Lung microvascular endothelial cell (primary cell): ENCODE data around the gene OR6B2. TPM values are rescaled to one million over a fixed set of nuclear protein-coding genes. Genes with fewer than 3 reads are reported as not detected.
"Not testable (repeated sequence)": the region's sequence is repeated elsewhere in the genome, so short reads cannot be mapped to it uniquely, and the experiment has no call there.

Experiments
- DNase-seq, 2 donors: peaks; one replicate each; pipeline versions ENCODE4 v3.0.0 to v3.0.0-alpha.2; 2010; ENCODE audit warnings: low read depth in 2 of 2
- total RNA-seq: library from RNA; depleted of rRNA; stranded (reverse); fragments of >200 nt; gene quantifications from 2 replicates; pipeline ENCODE4 v1.2.1, GENCODE V29; 2014

The OR6B2 gene
- total RNA-seq = not detected in 2 replicates

GRCh38 chr2:240030379-240031094 lies at the start of gene OR6B2:
TSS of gene OR6B2 (minus strand) at chr2:240030429. CDS start at chr2:240030429, 0 bp downstream.
- no peak for DNase-seq

DNA sequence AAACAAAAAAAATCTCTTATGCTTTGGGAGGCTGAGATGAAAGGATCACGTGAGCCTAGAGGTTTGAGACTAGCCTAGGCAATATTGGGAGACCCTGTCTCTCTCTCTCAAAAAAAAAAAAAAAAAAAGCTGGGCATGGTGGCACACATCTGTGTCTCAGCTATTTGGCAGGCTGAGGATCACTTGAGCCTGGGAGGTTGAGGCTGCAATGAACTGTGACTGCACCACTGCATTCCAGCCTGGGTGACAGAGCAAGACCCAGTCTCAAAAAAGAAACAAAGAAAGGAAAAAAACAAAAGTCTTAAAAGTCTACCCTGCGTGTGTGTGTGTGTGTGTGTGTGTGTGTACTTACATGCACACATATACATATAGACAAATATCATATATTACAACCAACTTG lies 48.4 kb upstream of the OR6B2 start:
- no peak for DNase-seq

- no peak for DNase-seq
Observed at GRCh38 chr2:240077442-240077841, 47.2 kb upstream of the OR6B2 start.

- DNase-seq = no peak
Observed at GRCh38 chr2:240074545-240074944, 44.3 kb upstream of the OR6B2 start.

DNA sequence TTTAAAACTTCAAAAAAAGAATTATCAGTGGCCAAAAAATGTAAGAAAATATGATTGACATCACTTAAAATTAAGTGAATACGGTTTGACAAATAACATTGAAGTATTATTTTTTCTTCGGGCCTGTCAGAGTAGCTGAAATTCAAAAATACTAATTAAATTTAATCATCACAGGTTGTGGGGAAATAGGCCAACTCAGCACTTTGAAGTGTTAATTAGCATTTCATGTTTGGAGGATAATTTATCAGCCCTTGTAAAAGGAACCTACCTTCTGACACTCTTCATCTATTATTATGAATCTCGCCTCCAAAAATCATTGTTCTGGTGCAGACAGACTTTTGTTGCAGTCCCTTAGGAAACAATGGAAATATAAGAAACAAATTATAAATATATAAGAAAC lies 40.7 kb upstream of the OR6B2 start:
- no peak for DNase-seq

DNA sequence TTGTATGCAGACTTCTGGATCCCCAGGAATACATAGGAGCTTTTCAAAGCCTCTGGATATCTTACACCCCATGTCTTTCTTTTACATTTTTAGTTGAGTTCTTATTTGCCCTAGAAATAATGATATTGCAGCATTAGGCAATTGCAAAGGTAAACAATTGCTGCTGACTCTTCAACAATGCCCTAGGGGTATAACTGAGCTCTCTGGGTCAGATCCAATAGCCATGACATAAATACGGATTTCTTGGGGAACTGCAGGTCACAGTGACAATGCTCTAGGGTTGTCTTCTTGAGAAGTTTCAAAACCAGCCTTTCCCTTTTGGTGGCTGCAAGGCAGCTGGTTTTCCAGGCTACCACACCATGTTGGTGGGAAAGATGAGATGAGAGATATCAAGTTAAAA lies 39.6 kb upstream of the OR6B2 start:
- no peak for DNase-seq

DNA sequence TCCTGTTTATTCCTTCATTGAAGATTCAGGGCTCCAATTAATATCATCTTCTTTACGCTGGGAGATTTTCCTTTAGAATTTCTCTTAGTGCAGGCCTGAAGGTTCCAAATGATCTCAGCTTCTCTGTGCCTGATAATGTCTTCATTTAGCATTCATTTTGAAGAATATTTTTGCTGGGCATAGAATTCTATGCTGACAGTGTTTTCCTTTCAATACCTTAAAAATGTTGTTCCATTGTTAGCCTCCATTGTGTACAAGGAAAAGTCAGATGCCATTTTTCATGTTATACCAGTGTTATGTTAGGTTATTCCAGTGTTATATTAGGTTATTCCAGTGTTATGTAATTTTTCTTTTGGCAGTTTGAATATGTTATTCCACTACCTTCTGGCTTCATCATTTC lies 38.0 kb upstream of the OR6B2 start:
- no peak for DNase-seq

DNA sequence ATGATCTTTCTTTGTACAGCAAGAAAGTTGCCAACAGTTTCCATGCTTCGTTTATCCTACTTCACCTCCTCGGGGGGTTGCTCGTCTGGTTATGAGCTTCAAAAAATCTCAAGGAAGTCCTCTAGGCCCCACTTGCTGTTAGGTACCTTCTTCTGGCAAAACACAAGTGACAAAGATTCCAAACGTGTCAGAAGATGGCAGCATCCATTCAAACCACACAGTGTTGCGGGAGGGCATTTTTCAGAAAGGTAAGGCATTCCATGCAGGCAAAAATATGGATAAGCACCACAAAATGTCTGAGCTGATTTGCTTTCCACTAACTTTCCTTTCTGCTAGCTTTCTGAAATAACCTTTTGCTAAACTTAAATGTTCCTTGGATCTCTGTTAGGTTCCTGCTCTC lies 36.3 kb upstream of the OR6B2 start:
- DNase-seq = no peak

DNA sequence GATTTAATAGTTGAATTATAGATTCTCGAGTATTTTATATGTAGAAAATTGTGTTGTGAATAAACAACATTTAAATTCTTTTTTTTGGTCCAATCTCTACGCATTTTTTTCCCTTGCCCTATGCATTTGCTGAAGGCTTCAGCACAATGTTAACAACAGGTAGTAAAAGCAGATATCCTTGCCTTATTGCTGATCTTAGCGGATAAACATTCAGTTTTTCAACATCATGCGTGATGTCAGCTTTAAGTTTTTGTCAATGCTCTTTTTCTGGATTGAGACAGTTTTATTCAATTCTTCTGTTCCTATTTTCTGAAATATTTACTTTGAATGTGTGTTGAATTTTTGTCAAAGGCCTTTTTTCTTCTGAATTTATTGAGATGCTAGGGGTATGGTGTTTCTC lies 34.7 kb upstream of the OR6B2 start:
- no peak for DNase-seq

GRCh38 chr2:240060977-240061591 lies 30.9 kb upstream of the OR6B2 start:
- peak; percentile 68 to 73 for DNase-seq

DNA sequence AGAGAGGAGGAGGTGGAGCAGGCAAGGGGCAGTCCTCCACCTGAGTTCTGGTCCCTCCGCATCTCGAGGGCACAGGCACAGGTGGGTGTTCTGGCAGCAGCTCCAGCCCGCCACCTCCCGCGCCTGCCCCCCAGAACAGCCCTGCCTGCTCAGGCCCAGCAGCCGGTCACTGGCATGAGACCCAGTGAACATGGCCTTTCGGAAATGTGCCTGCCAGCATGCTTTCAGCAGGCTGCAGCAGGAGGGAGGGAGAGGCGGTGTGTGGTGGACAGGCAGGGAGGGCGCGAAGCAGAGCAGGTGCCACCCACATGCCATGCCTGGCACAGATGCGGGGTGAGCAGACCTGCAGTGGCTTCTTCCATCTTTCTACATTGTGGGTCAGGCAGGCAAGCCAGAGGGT lies 26.4 kb upstream of the OR6B2 start:
- DNase-seq = no peak

DNA sequence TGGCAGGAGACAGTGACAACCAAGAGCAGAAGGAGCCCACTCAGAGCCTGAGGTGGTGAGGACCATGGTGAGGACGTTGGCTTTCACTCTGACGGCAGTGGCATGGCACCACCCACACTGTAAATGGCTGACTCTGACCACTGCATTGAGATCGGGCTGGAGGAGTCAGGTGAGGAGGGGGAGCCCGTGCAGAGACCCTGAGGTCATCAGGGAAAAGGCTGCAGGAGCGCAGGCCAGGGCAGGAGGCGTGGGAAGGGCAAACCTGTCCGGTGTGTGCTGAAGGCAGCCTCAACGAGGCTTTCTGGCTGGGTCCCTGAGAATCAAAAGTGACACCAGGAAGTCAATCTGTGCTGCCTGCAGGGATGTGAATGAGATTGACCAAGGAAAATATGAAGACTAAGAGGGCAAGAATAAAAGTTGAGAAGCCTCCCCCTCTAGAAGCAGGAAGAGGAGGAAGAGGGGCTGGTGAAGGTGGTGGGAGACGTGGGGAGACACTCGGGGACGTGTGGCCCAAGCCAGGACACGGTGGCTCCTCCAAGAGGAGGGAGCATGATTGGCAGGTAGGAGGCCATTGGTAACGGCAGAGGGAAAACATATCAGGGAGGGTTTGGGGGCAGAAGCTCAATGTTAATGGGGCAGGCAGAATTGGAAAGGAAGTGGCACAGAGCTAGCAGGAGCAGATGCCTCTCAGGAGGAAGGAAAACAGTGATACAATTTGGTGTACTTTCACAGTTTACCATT lies 25.1 kb upstream of the OR6B2 start:
- DNase-seq = no peak

GRCh38 chr2:240053173-240054155 lies 23.2 kb upstream of the OR6B2 start, which contains the start of gene OR6B3:
TSS of gene OR6B3 (minus strand) at chr2:240053521.
- no peak for DNase-seq

DNA sequence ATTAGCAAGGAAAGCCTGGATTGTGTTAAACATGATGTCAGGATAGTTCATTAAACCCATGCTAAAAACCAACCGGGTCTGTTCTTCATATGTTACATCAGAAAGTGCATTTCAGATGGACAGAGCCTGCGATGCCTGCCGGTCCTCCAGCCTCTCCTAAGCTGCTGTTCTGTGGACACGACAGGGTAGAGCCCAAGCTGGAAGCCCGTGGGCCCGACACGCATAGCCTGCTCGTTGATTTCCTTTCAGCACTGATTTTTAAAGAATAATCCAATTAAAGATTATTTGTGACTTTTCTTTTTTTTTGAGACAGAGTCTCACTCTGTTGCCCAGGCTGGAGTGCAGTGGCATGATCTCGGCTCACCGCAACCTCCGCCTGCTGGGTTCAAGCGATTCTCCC lies 22.3 kb upstream of the OR6B2 start:
- DNase-seq = no peak

DNA sequence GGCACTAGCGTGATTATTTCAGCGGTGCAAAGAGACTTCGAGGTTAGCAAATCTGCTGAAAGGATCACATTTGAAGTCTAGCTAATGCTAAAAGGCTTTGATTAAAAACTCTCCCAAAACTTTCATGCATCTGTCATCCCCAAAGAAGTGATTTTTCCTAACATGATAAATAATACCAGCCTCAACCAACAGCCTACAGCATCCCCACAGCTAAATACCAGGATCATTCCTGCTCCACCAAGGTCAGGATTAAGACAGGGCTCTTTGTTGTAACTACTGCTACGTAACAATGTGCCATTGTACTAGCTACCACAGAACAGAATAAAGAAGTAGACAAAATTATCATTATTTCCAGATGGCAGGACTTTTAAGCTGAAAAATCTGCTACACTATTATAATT lies 21.5 kb upstream of the OR6B2 start:
- no peak for DNase-seq

DNA sequence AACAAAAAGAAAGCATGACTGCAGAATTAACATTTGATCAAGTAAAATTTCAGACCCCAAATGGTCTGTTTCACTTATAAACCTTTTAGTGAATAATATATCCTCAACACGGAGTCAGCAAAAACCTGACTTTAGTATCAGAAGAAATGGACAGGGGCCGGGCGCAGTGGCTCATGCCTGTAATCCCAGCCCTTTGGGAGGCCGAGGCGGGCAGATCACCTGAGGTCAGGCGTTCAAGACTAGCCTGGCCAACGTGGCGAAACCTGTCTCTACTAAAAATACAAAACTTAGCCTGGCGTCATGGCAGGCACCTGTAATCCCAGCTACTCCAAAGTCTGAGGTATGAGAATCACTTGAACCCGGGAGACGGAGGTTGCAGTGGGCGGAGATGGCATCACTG lies 20.0 kb upstream of the OR6B2 start:
- no peak for DNase-seq

DNA sequence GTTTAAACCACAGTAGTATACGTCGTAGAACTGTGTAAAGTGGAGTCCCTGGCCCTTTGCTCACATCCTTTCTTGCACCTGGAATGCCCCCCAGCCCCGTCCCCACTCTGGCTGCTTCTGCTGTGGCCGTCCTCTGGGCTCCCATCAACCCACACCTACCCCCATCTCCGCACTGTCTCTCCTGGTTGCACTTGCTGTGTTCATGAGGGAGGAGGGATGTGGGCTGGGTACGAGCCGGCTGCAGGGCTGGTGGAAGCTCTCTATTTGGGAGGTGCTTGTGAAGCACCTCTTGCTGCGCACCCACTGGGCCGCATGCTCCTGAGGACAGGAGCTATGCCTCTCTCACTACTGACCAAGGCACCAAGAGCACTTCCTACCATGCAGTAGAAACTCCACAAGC lies 18.0 kb upstream of the OR6B2 start:
- no peak for DNase-seq

DNA sequence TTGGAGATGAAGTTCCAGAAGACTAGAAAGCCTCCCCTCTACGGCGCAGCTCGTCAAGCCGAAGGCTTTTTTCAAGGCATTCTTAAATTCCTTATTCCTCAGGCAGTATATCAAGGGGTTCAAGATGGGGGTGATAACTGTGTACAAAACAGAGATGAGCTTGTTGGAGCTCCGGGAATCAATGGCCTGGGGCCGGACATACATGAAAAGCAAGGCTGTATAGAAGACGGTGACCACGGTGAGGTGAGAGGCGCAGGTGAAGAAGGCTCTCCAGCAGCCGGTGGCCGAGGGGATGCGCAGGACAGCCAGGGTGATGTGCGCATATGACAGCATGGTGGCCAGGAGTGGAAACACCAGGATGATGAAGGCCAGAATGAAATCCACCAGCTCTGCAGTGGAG lies 14.9 kb upstream of the OR6B2 start:
- no peak for DNase-seq

GRCh38 chr2:240044096-240044495 lies 13.9 kb upstream of the OR6B2 start:
- DNase-seq = not testable (repeated sequence)

DNA sequence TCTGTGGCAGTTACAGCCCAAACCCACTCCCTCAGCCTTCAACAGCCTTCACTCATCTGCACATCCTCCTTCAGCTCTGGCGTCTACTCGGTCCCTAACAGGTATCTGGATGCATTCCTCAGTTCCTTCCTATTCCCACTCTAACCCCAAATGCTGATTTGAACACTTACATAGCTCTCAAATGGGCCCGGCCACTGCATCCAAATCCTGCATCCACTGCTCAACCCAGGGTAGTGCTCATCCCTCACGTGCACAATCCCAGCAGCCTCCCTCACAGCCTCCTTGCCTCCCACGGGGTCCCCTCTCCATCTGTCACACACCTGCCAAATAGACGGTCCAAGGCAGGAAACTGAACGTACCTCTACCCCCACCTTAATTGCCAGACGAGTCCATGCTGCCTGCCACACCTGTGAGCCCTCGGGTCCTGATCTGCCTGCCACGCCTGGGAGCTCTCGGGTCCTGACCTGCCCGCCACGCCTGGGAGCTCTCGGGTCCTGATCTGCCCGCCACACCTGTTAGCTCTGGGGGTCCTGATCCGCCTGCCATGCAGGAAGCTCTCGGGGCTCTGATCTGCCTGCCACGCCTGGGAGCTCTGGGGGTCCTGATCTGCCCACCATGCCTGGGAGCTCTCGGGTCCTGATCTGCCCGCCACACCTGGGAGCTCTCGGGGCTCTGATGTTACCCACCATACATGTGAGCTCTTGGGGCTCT lies 13.2 kb upstream of the OR6B2 start:
- DNase-seq = no peak

DNA sequence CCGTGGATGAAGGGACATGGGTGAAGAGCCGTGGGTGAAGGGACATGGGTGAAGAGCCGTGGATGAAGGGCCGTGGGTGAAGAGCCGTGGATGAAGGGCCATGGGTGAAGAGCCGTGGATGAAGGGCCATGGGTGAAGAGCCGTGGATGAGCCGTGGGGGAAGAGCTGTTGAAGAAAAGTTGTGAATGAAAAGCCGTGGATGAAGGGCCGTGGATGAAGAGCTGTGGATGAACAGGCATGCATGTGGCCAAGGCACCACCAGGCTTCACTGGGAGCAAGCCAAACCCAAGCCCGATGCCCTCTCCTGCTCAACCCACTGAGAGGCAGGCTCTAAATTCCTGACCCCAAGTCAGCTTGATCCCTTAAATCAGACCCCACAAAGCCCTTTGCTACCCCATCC lies 12.5 kb upstream of the OR6B2 start:
- no peak for DNase-seq
